Astrocyte (in vitro differentiated cells and primary cell): ENCODE measurements around the gene KCNK5.

ENCODE experiments used
- CTCF ChIP-seq: IDR thresholded peaks from 2 replicates; pipeline ENCODE4 v1.5.1; 2011; ENCODE audit warnings: low read depth, mild to moderate bottlenecking, inconsistent platforms, low read length, moderate library complexity; ENCODE audit not compliant: insufficient read depth
- EZH2 ChIP-seq: IDR thresholded peaks from 2 replicates; pipeline ENCODE4 v1.6.1; 2012; ENCODE audit warnings: mild to moderate bottlenecking, low read length, inconsistent platforms; ENCODE audit not compliant: insufficient read depth

GRCh38 chr6:39203436-39204159, 25.7 kb downstream of the KCNK5 start:
- no peak for TF ChIP-seq CTCF
- no peak for TF ChIP-seq EZH2
